ENCODE measurements around the gene DEK.

- TF ChIP-seq, protein P1, sequence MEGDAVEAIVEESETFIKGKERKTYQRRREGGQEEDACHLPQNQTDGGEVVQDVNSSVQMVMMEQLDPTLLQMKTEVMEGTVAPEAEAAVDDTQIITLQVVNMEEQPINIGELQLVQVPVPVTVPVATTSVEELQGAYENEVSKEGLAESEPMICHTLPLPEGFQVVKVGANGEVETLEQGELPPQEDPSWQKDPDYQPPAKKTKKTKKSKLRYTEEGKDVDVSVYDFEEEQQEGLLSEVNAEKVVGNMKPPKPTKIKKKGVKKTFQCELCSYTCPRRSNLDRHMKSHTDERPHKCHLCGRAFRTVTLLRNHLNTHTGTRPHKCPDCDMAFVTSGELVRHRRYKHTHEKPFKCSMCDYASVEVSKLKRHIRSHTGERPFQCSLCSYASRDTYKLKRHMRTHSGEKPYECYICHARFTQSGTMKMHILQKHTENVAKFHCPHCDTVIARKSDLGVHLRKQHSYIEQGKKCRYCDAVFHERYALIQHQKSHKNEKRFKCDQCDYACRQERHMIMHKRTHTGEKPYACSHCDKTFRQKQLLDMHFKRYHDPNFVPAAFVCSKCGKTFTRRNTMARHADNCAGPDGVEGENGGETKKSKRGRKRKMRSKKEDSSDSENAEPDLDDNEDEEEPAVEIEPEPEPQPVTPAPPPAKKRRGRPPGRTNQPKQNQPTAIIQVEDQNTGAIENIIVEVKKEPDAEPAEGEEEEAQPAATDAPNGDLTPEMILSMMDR (IDR thresholded peaks at IDR 0.05; ENCODE audit: insufficient read depth, low read length), result no peak
- TF ChIP-seq, protein P2, sequence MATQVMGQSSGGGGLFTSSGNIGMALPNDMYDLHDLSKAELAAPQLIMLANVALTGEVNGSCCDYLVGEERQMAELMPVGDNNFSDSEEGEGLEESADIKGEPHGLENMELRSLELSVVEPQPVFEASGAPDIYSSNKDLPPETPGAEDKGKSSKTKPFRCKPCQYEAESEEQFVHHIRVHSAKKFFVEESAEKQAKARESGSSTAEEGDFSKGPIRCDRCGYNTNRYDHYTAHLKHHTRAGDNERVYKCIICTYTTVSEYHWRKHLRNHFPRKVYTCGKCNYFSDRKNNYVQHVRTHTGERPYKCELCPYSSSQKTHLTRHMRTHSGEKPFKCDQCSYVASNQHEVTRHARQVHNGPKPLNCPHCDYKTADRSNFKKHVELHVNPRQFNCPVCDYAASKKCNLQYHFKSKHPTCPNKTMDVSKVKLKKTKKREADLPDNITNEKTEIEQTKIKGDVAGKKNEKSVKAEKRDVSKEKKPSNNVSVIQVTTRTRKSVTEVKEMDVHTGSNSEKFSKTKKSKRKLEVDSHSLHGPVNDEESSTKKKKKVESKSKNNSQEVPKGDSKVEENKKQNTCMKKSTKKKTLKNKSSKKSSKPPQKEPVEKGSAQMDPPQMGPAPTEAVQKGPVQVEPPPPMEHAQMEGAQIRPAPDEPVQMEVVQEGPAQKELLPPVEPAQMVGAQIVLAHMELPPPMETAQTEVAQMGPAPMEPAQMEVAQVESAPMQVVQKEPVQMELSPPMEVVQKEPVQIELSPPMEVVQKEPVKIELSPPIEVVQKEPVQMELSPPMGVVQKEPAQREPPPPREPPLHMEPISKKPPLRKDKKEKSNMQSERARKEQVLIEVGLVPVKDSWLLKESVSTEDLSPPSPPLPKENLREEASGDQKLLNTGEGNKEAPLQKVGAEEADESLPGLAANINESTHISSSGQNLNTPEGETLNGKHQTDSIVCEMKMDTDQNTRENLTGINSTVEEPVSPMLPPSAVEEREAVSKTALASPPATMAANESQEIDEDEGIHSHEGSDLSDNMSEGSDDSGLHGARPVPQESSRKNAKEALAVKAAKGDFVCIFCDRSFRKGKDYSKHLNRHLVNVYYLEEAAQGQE (IDR thresholded peaks at IDR 0.05; ENCODE audit: insufficient replicate concordance, low read depth), result no peak
- no peak for TF ChIP-seq GABPA (IDR thresholded peaks at IDR 0.05; ENCODE audit: low read depth)
- no peak for TF ChIP-seq POLR2AphosphoS5 (IDR thresholded peaks at IDR 0.05; ENCODE audit: low read depth)
- no peak for TF ChIP-seq SPI1 (IDR thresholded peaks at IDR 0.05; ENCODE audit: borderline replicate concordance, low read depth)
These were observed 59.6 kb downstream of the DEK start for GRCh38 chr6:18204691-18205090.
